K562 (cell line): ENCODE results near the gene WDR83. TPM values are rescaled to one million over a fixed set of nuclear protein-coding genes. Genes with fewer than 3 reads are reported as not detected.
A peak's percentile ranks its signal among the peaks of the same experiment; 100 is the strongest.

Experiments
- ATAC-seq: fragments of 200-7000 bp; cut with Tn5 transposase; 3 replicates; pipeline ENCODE4 v1.9.1; 2020; ENCODE audit warnings: moderate library complexity
- BruUV-seq: library from RNA; stranded (reverse); fragments of 400-500 nt; replicated peaks from 2 replicates; lab custom pipeline; 2021; lab: Mats Ljungman, UMichigan
- CTCF ChIA-PET: fragments of 300-600 bp; formaldehyde crosslinking; extraction: SDS; loops from one replicate; lab custom pipeline; 2021; ENCODE audit warnings: low intra/inter-chr PET ratio; lab: Yijun Ruan, JAX
- POLR2A ChIA-PET: fragments of 300-600, 350-650 bp; sonication (Branson Sonifier 250); formaldehyde crosslinking; extraction: SDS; loops from one replicate; lab custom pipeline; 2021; ENCODE audit warnings: antibody characterized with exemption, inconsistent platforms; lab: Yijun Ruan, JAX
- DNase-seq, 4 experiments: peaks; one replicate each; pipeline versions ENCODE4 v3.0.0 to v3.0.0-alpha.2; 2011 to 2018; ENCODE audit warnings: low spot score in 3 of 4, mixed read lengths in 3 of 4; ENCODE audit errors: extremely low read depth in 1 of 4
- FAIRE-seq: peaks from 2 replicates; lab custom pipeline; 2011; peaks lifted over from hg19 to GRCh38; lab: Jason Lieb, UNC
- H2AFZ ChIP-seq: 2 replicates; pipeline ENCODE4 v1.6.0; 2011; ENCODE audit warnings: low read depth, low read length, control low read depth, inconsistent platforms
- H3K27ac ChIP-seq: fragments of 200-600 bp; 3 replicates; pipeline ENCODE4 v1.8.0; 2011; ENCODE audit warnings: low read depth, mild to moderate bottlenecking, control low read depth, inconsistent platforms, low read length, moderate library complexity, mixed read lengths; ENCODE audit errors: extremely low read depth
- H3K27me3 ChIP-seq, 2 experiments: fragments of 300-600 bp in 1 of 2; 2 replicates in 1 of 2; 3 replicates in 1 of 2; pipeline versions ENCODE4 v1.6.0 to v1.8.0; 2011; ENCODE audit warnings: inconsistent platforms in 2 of 2, low read length in 2 of 2, mild to moderate bottlenecking in 1 of 2, mixed read lengths in 1 of 2, moderate library complexity in 1 of 2; ENCODE audit not compliant: control insufficient read depth in 2 of 2, insufficient read depth in 2 of 2
- H3K36me3 ChIP-seq: fragments of 300-600 bp; 3 replicates; pipeline ENCODE4 v1.8.0; 2011; ENCODE audit warnings: mild to moderate bottlenecking, low read length, inconsistent platforms; ENCODE audit not compliant: control insufficient read depth, insufficient read depth
- H3K4me1 ChIP-seq, 2 experiments: fragments of 200-600 bp in 1 of 2; replicated peaks in 1 of 2; 2 replicates in 1 of 2; 3 replicates in 1 of 2; pipeline versions ENCODE4 v1.5.1 to v1.8.0; 2011; ENCODE audit warnings: inconsistent platforms in 2 of 2, low read length in 2 of 2, mild to moderate bottlenecking in 1 of 2, mixed read lengths in 1 of 2, moderate library complexity in 1 of 2; ENCODE audit not compliant: control insufficient read depth in 2 of 2, insufficient read depth in 2 of 2
- H3K4me2 ChIP-seq: 2 replicates; pipeline ENCODE4 v1.6.1; 2011; ENCODE audit warnings: low read length, control low read depth, inconsistent platforms, mixed read lengths; ENCODE audit not compliant: insufficient read depth
- H3K4me3 ChIP-seq: fragments of 200-600 bp; sonication (generic), shearing (Covaris generic); 2 replicates; pipeline ENCODE4 v1.5.1; 2016; ENCODE audit warnings: control low read depth, inconsistent platforms
- H3K79me2 ChIP-seq: fragments of 200-600 bp; 3 replicates; pipeline ENCODE4 v1.8.0; 2011; ENCODE audit warnings: low read length, inconsistent platforms; ENCODE audit not compliant: control insufficient read depth, insufficient read depth
- H3K9ac ChIP-seq, 2 experiments: 2 replicates each; pipeline versions ENCODE4 v1.6.0 to v1.6.1; 2011; ENCODE audit warnings: low read depth in 2 of 2, low read length in 2 of 2, control low read depth in 1 of 2, inconsistent platforms in 1 of 2, mild to moderate bottlenecking in 1 of 2, mixed read lengths in 1 of 2; ENCODE audit not compliant: insufficient read depth in 1 of 2
- H3K9me1 ChIP-seq: one replicate; pipeline ENCODE4 v1.6.0; 2011; ENCODE audit warnings: inconsistent platforms, mild to moderate bottlenecking, low read length, moderate library complexity; ENCODE audit not compliant: control insufficient read depth, insufficient read depth
- H3K9me3 ChIP-seq: replicated peaks from 2 replicates; pipeline ENCODE4 v1.5.1; 2011; ENCODE audit warnings: low read depth, low read length, inconsistent platforms; ENCODE audit not compliant: control insufficient read depth, insufficient read depth
- H4K20me1 ChIP-seq: replicated peaks from 2 replicates; pipeline ENCODE4 v1.6.1; 2011; ENCODE audit warnings: low read length, inconsistent platforms, mixed read lengths; ENCODE audit not compliant: control insufficient read depth, insufficient read depth
- CBX1 ChIP-seq: sonication (generic); IDR thresholded peaks from 2 replicates; pipeline ENCODE4 v1.6.1; 2016; ENCODE audit warnings: antibody characterized with exemption, low read depth, mild to moderate bottlenecking
- CBX3 ChIP-seq, 2 experiments: IDR thresholded peaks; 1 replicate in 1 of 2; 2 replicates in 1 of 2; pipeline ENCODE4 v1.6.1; 2012; ENCODE audit warnings: inconsistent platforms in 2 of 2, low read length in 2 of 2, borderline replicate concordance in 1 of 2, control low read depth in 1 of 2
- CHD1 ChIP-seq: fragments of 200-600 bp; sonication (generic); IDR thresholded peaks from one replicate; pipeline ENCODE4 v1.6.1; 2012; ENCODE audit warnings: mild to moderate bottlenecking, moderate library complexity, low read length, inconsistent platforms
- ERF ChIP-seq: fragments of 450-650 bp; formaldehyde crosslinking; IDR thresholded peaks from 2 replicates; pipeline ENCODE4 v1.4.0; 2020; ENCODE audit warnings: mild to moderate bottlenecking, mixed read lengths
- KDM1A ChIP-seq, 2 experiments: fragments of 450-650 bp; IDR thresholded peaks; 2 replicates each; pipeline ENCODE4 v1.6.1; 2016; ENCODE audit warnings: mild to moderate bottlenecking in 2 of 2
- RBM22 ChIP-seq: fragments of 200-400 bp; formaldehyde crosslinking; IDR thresholded peaks from 2 replicates; pipeline ENCODE4 v1.6.1; 2018; ENCODE audit warnings: low read length, low read depth; ENCODE audit not compliant: poor library complexity, severe bottlenecking
- RFX1 ChIP-seq: fragments of 450-650 bp; IDR thresholded peaks from 2 replicates; pipeline ENCODE4 v1.6.1; 2016; ENCODE audit warnings: mild to moderate bottlenecking, moderate library complexity
- TRIM24 ChIP-seq, 2 experiments: fragments of 450-650 bp; IDR thresholded peaks; 2 replicates each; pipeline ENCODE4 v1.6.1; 2016
- WHSC1 ChIP-seq: IDR thresholded peaks from one replicate; pipeline ENCODE4 v1.6.1; 2012; ENCODE audit warnings: low read length, control low read depth, inconsistent platforms
- XRCC3 ChIP-seq: fragments of 450-650 bp; IDR thresholded peaks from 2 replicates; pipeline ENCODE4 v1.6.1; 2017; ENCODE audit warnings: mild to moderate bottlenecking, moderate library complexity
- ZEB2 ChIP-seq: fragments of 450-650 bp; IDR thresholded peaks from 2 replicates; pipeline ENCODE4 v1.6.1; 2016
- ZNF445 ChIP-seq: fragments of 250-450 bp; sonication (Bioruptor Pico); IDR thresholded peaks from 2 replicates; pipeline ENCODE4 v1.4.0; 2020; ENCODE audit warnings: low read depth, mild to moderate bottlenecking, moderate library complexity
- ZNF57 ChIP-seq: fragments of 450-650 bp; formaldehyde crosslinking; IDR thresholded peaks from 2 replicates; pipeline ENCODE4 v1.4.0; 2020; ENCODE audit warnings: mild to moderate bottlenecking, moderate library complexity
- ZSCAN29 ChIP-seq: fragments of 450-650 bp; IDR thresholded peaks from 2 replicates; pipeline ENCODE4 v1.6.1; 2017
- WGBS: fragments of 100-300 bp; shearing (Covaris generic); methylation state at CpG from one replicate; pipeline ENCODE4 v1.1.6; 2016; ENCODE audit warnings: low coverage, mixed read lengths; ENCODE audit not compliant: insufficient coverage; ENCODE audit errors: missing lambda C conversion rate; 5-methylcytosine and 5-hydroxymethylcytosine counted together
- in situ Hi-C: fragments of 300-500 bp; cut with MboI; formaldehyde crosslinking; loops from 4 replicates; pipeline ENCODE4 v1.15.0; 2018; ENCODE audit warnings: inconsistent platforms, mixed read lengths
- intact Hi-C: fragments of 100-400 bp; cut with micrococcal nuclease; formaldehyde crosslinking; loops from 2 replicates; pipeline ENCODE4 v1.14.2; 2022
- polyA plus RNA-seq, 8 experiments: library from polyadenylated mRNA; depleted of rRNA in 4 of 8; stranded (reverse) in 5 of 8; unstranded in 3 of 8; fragments of >200 nt; fragmentation: Nextera tagmentation in 2 of 8; fragmentation: Illumina TruSeq in 1 of 8; extraction: Ambion mirVana in 2 of 8; extraction: Trizol in 1 of 8; gene quantifications; 2 replicates each; pipeline versions ENCODE4 v1.2.1 to v1.2.3, GENCODE V29; 2011 to 2014; ENCODE audit warnings: inconsistent platforms in 1 of 8, missing spikeins in 1 of 8
- total RNA-seq, 7 experiments: library from RNA; depleted of rRNA in 6 of 7; stranded (reverse); fragments of >200 nt in 6 of 7; fragmentation: Illumina TruSeq in 2 of 7; extraction: Trizol in 2 of 7; gene quantifications; 2 replicates each; pipeline versions ENCODE4 v1.2.1 to v1.2.3, GENCODE V29; 2011 to 2021; ENCODE audit warnings: low replicate concordance in 1 of 7
- TF ChIP-seq, protein P1 (sequence below): fragments of 250-450 bp; sonication (Bioruptor Pico); IDR thresholded peaks from 2 replicates; pipeline ENCODE4 v1.4.0; 2020; ENCODE audit warnings: borderline replicate concordance
- TF ChIP-seq, protein P2 (sequence below): fragments of 250-450 bp; sonication (Bioruptor Pico); IDR thresholded peaks from 2 replicates; pipeline ENCODE4 v1.5.0; 2020; ENCODE audit warnings: mild to moderate bottlenecking, borderline replicate concordance
- TF ChIP-seq, protein P3 (sequence below): fragments of 250-450 bp; sonication (Bioruptor Pico); IDR thresholded peaks from 2 replicates; pipeline ENCODE4 v1.8.0; 2021; ENCODE audit warnings: moderate library complexity, mild to moderate bottlenecking, inconsistent platforms

The WDR83 gene
- total and polyA plus RNA-seq, 9 of the 15 experiments (the other 6 are each of a cell fraction or from before 2014, with no cell fraction given), result 0.52 to 21.3 (median 4.2) TPM

- POLR2A ChIA-PET, result interaction anchor here (0.7 to 2.6 kb wide), 3 partner anchors 10 to 488 kb away, joined by 3 to 21 read pairs (median 4); no protein-coding TSS in a partner anchor
- no peaks in the 10 kb centered on the region; a peak in 1 of 5 replicates for H3K27me3 ChIP-seq
- no peaks in the 10 kb centered on the region for H3K9me3 ChIP-seq
- WGBS, result 50% methylated on average over 1 of the region's 1 CpG
- BruUV-seq, result no TSS peak
- intact Hi-C loops (no loop called here), in situ Hi-C loops (no loop called here)
- peak overlapping the region; percentile 22; the same call in 2 of the 3 replicates for H3K27ac ChIP-seq
- no peak overlapping the region for H2AFZ ChIP-seq
- H3K4me3 ChIP-seq, result peak overlapping the region; percentile 82
- no peaks in the 10 kb centered on the region for H3K9me1 ChIP-seq
- peaks cover 7% of the 10 kb centered on the region; the same call in 1 of the 3 replicates for H3K79me2 ChIP-seq
- DNase-seq (no peak), FAIRE-seq (no peak), ATAC-seq (no peak)
- H3K4me1 ChIP-seq, result peaks cover 0 to 30% of the 10 kb centered on the region in 2 experiments; a peak in 3 of 5 replicates
- peak overlapping the region; percentile 42 to 93; a peak in 3 of 4 replicates for H3K9ac ChIP-seq
- peak overlapping the region; percentile 91 for H3K4me2 ChIP-seq
- H3K36me3 ChIP-seq, result peaks cover 50% of the 10 kb centered on the region
- no peaks in the 10 kb centered on the region for H4K20me1 ChIP-seq
- CTCF ChIA-PET, result no interaction called here
- TF ChIP-seq ZSCAN29, result no peak
- no peak for TF ChIP-seq ZNF57 (CRISPR knock-in tag)
- no peak for TF ChIP-seq CBX1
- TF ChIP-seq KDM1A (IDR thresholded peaks at IDR 0.05), result no peak
- TF ChIP-seq, protein P1, sequence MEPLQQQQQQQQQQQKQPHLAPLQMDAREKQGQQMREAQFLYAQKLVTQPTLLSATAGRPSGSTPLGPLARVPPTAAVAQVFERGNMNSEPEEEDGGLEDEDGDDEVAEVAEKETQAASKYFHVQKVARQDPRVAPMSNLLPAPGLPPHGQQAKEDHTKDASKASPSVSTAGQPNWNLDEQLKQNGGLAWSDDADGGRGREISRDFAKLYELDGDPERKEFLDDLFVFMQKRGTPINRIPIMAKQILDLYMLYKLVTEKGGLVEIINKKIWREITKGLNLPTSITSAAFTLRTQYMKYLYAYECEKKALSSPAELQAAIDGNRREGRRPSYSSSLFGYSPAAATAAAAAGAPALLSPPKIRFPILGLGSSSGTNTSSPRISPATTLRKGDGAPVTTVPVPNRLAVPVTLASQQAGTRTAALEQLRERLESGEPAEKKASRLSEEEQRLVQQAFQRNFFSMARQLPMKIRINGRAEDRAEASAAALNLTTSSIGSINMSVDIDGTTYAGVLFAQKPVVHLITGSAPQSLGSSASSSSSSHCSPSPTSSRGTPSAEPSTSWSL (CRISPR knock-in tag), result no peak
- TF ChIP-seq ZNF445, result no peak
- TF ChIP-seq RBM22, result no peak
- no peak for TF ChIP-seq CBX3 (IDR thresholded peaks at IDR 0.05; ENCODE audit: borderline replicate concordance in 1 of 2, low read length in 2 of 2)
- TF ChIP-seq ZEB2, result no peak
- no peak for TF ChIP-seq TRIM24 (IDR thresholded peaks at IDR 0.05)
- no peak for TF ChIP-seq ERF (CRISPR knock-in tag)
- TF ChIP-seq XRCC3, result no peak
- TF ChIP-seq, protein P2, sequence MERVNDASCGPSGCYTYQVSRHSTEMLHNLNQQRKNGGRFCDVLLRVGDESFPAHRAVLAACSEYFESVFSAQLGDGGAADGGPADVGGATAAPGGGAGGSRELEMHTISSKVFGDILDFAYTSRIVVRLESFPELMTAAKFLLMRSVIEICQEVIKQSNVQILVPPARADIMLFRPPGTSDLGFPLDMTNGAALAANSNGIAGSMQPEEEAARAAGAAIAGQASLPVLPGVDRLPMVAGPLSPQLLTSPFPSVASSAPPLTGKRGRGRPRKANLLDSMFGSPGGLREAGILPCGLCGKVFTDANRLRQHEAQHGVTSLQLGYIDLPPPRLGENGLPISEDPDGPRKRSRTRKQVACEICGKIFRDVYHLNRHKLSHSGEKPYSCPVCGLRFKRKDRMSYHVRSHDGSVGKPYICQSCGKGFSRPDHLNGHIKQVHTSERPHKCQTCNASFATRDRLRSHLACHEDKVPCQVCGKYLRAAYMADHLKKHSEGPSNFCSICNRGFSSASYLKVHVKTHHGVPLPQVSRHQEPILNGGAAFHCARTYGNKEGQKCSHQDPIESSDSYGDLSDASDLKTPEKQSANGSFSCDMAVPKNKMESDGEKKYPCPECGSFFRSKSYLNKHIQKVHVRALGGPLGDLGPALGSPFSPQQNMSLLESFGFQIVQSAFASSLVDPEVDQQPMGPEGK (CRISPR knock-in tag), result no peak
- no peak for TF ChIP-seq CHD1
- TF ChIP-seq RFX1, result no peak
- TF ChIP-seq WHSC1, result no peak
- TF ChIP-seq, protein P3, sequence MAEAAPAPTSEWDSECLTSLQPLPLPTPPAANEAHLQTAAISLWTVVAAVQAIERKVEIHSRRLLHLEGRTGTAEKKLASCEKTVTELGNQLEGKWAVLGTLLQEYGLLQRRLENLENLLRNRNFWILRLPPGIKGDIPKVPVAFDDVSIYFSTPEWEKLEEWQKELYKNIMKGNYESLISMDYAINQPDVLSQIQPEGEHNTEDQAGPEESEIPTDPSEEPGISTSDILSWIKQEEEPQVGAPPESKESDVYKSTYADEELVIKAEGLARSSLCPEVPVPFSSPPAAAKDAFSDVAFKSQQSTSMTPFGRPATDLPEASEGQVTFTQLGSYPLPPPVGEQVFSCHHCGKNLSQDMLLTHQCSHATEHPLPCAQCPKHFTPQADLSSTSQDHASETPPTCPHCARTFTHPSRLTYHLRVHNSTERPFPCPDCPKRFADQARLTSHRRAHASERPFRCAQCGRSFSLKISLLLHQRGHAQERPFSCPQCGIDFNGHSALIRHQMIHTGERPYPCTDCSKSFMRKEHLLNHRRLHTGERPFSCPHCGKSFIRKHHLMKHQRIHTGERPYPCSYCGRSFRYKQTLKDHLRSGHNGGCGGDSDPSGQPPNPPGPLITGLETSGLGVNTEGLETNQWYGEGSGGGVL (CRISPR knock-in tag), result no peak
These were observed 28.9 kb downstream of the WDR83 start for GRCh38 chr19:12695514-12695913.
